ENCODE results near the gene MEX3C.

Gene MEX3C

GRCh38 chr18:51191128-51191717 lies 6.3 kb downstream of the MEX3C start:
- DNase-seq, result no peak

GRCh38 chr18:51190000-51190399 lies 7.5 kb downstream of the MEX3C start:
- no peak for DNase-seq

- DNase-seq, result no peak
Observed at GRCh38 chr18:51188024-51188701, 9.3 kb downstream of the MEX3C start.

- no peak for DNase-seq
Observed at GRCh38 chr18:51185075-51185474, 12.4 kb downstream of the MEX3C start.

GRCh38 chr18:51184091-51184457 lies 13.4 kb downstream of the MEX3C start:
- no peak for DNase-seq

GRCh38 chr18:51183372-51184090 lies 13.9 kb downstream of the MEX3C start:
- DNase-seq, result no peak

- no peak for DNase-seq
Observed at GRCh38 chr18:51182824-51183223, 14.7 kb downstream of the MEX3C start.

GRCh38 chr18:51171625-51172259 lies 25.7 kb downstream of the MEX3C start:
- no peak for DNase-seq

- DNase-seq, result no peak
Observed at GRCh38 chr18:51171223-51171622, 26.3 kb downstream of the MEX3C start.

GRCh38 chr18:51170664-51171063 lies 26.8 kb downstream of the MEX3C start:
- DNase-seq, result no peak

GRCh38 chr18:51169731-51170130 lies 27.8 kb downstream of the MEX3C start:
- DNase-seq, result no peak

GRCh38 chr18:51168960-51169662 lies 28.4 kb downstream of the MEX3C start:
- no peak for DNase-seq

GRCh38 chr18:51168026-51168742 lies 29.3 kb downstream of the MEX3C start:
- DNase-seq, result no peak

- DNase-seq, result no peak
Observed at GRCh38 chr18:51165296-51165695, 32.2 kb downstream of the MEX3C start.

GRCh38 chr18:51164761-51165281 lies 32.7 kb downstream of the MEX3C start:
- no peak for DNase-seq

GRCh38 chr18:51164342-51164741 lies 33.1 kb downstream of the MEX3C start:
- no peak for DNase-seq

- DNase-seq, result no peak
Observed at GRCh38 chr18:51163543-51163942, 33.9 kb downstream of the MEX3C start.

GRCh38 chr18:51162617-51163016 lies 34.9 kb downstream of the MEX3C start:
- DNase-seq, result no peak

- DNase-seq, result no peak
Observed at GRCh38 chr18:51160646-51161045, 36.8 kb downstream of the MEX3C start.

- no peak for DNase-seq
Observed at GRCh38 chr18:51157215-51157614, 40.3 kb downstream of the MEX3C start.

- no peak for DNase-seq
Observed at GRCh38 chr18:51154431-51155063, 42.9 kb downstream of the MEX3C start.

Measured in NCI-H2029 treated with DMSO at 0.1 percent for 48 hours (cell line).